H1 (cell line): Measurements from ENCODE around the gene MYOM3. TPM values are rescaled to one million over a fixed set of nuclear protein-coding genes. Genes with fewer than 3 reads are reported as not detected.
A peak's percentile ranks its signal among the peaks of the same experiment; 100 is the strongest.

Experiments used
- CTCF ChIA-PET: fragments of 300-600 bp; sonication (Branson Sonifier 250); formaldehyde crosslinking; loops from one replicate; lab custom pipeline; 2021; ENCODE audit not compliant: partially characterized antibody; lab: Charles Lee
- POLR2A ChIA-PET: fragments of 300-600 bp; sonication (Branson Sonifier 250); formaldehyde crosslinking; loops from one replicate; lab custom pipeline; 2021; ENCODE audit warnings: inconsistent platforms; ENCODE audit not compliant: partially characterized antibody; lab: Charles Lee
- DNase-seq, 2 experiments: peaks; one replicate each; pipeline versions ENCODE4 v3.0.0 to v3.0.0-alpha.2; 2010 to 2022; ENCODE audit warnings: low spot score in 2 of 2, low read depth in 1 of 2, mixed read lengths in 1 of 2
- FAIRE-seq: peaks from 2 replicates; lab custom pipeline; 2011; peaks lifted over from hg19 to GRCh38; lab: Jason Lieb, UNC
- H2AFZ ChIP-seq: 2 replicates; pipeline ENCODE4 v1.8.1; 2012; ENCODE audit warnings: low read length, inconsistent platforms
- H2AK5ac ChIP-seq: 2 replicates; pipeline ENCODE4 v1.6.1; 2013; ENCODE audit warnings: low read depth, low read length
- H2BK120ac ChIP-seq: replicated peaks from 2 replicates; pipeline ENCODE3; 2013; ENCODE audit warnings: low read depth, low read length, inconsistent platforms
- H2BK12ac ChIP-seq: 2 replicates; pipeline ENCODE4 v1.6.1; 2013; ENCODE audit warnings: low read depth, low read length
- H2BK15ac ChIP-seq: 2 replicates; pipeline ENCODE4 v1.6.1; 2013; ENCODE audit warnings: low read length
- H2BK20ac ChIP-seq: 2 replicates; pipeline ENCODE4 v1.6.1; 2013; ENCODE audit warnings: low read length
- H2BK5ac ChIP-seq: 2 replicates; pipeline ENCODE4 v1.6.1; 2013; ENCODE audit warnings: low read depth, low read length
- H3K14ac ChIP-seq: 2 replicates; pipeline ENCODE4 v1.6.1; 2013; ENCODE audit warnings: inconsistent platforms; ENCODE audit not compliant: insufficient read length
- H3K18ac ChIP-seq: 2 replicates; pipeline ENCODE4 v1.6.1; 2013; ENCODE audit warnings: low read length; ENCODE audit errors: extremely low read depth
- H3K23ac ChIP-seq: 2 replicates; pipeline ENCODE4 v1.6.1; 2013; ENCODE audit warnings: inconsistent platforms; ENCODE audit not compliant: insufficient read length
- H3K23me2 ChIP-seq: 2 replicates; pipeline ENCODE4 v1.6.1; 2013; ENCODE audit warnings: low read depth, low read length
- H3K27ac ChIP-seq: 2 replicates; pipeline ENCODE4 v1.6.1; 2011; ENCODE audit warnings: low read depth, low read length, inconsistent platforms
- H3K27me3 ChIP-seq, 4 experiments: replicated peaks in 1 of 4; 1 replicate in 1 of 4; 2 replicates in 3 of 4; pipeline versions ENCODE4 v1.6.1 to v1.8.1; 2011 to 2013; ENCODE audit warnings: low read length in 3 of 4, mild to moderate bottlenecking in 3 of 4, inconsistent platforms in 2 of 4, mixed read lengths in 2 of 4, moderate library complexity in 1 of 4; ENCODE audit not compliant: control insufficient read depth in 3 of 4, insufficient read depth in 3 of 4; ENCODE audit errors: extremely low read depth in 1 of 4
- H3K36me3 ChIP-seq, 4 experiments: 2 replicates each; pipeline versions ENCODE4 v1.6.1 to v1.8.1; 2011 to 2013; ENCODE audit warnings: mild to moderate bottlenecking in 4 of 4, low read length in 3 of 4, moderate library complexity in 2 of 4, control low read depth in 1 of 4, inconsistent platforms in 1 of 4; ENCODE audit not compliant: insufficient read depth in 4 of 4, control insufficient read depth in 2 of 4
- H3K4ac ChIP-seq: replicated peaks from 2 replicates; pipeline ENCODE3; 2013; ENCODE audit warnings: low read length, low read depth, mixed read lengths, inconsistent platforms; ENCODE audit not compliant: insufficient read length
- H3K4me1 ChIP-seq, 4 experiments: replicated peaks in 1 of 4; 1 replicate in 1 of 4; 2 replicates in 3 of 4; pipeline versions ENCODE4 v1.6.1 to v1.8.1; 2011 to 2013; ENCODE audit warnings: low read length in 3 of 4, inconsistent platforms in 2 of 4, mixed read lengths in 1 of 4; ENCODE audit not compliant: insufficient read depth in 4 of 4, control insufficient read depth in 3 of 4
- H3K4me2 ChIP-seq, 2 experiments: 2 replicates each; pipeline versions ENCODE4 v1.6.1 to v1.8.1; 2011 to 2013; ENCODE audit warnings: low read depth in 2 of 2, low read length in 2 of 2, control low read depth in 1 of 2, inconsistent platforms in 1 of 2, mild to moderate bottlenecking in 1 of 2; ENCODE audit not compliant: insufficient read depth in 1 of 2
- H3K4me3 ChIP-seq, 4 experiments: fragments of 200-600, 300-600 bp in 1 of 4; sonication (generic), shearing (Covaris generic), sonication (Bioruptor Twin) in 1 of 4; 2 replicates each; pipeline versions ENCODE4 v1.5.1 to v1.8.1; 2011 to 2016; ENCODE audit warnings: low read length in 4 of 4, low read depth in 3 of 4, control low read depth in 2 of 4, inconsistent platforms in 2 of 4, mild to moderate bottlenecking in 2 of 4, mixed read lengths in 1 of 4, moderate library complexity in 1 of 4; ENCODE audit not compliant: insufficient read depth in 2 of 4; ENCODE audit errors: extremely low read depth in 1 of 4
- H3K56ac ChIP-seq: replicated peaks from 2 replicates; pipeline ENCODE3; 2013; ENCODE audit warnings: low read depth, mild to moderate bottlenecking, mixed read lengths, low read length, inconsistent platforms; ENCODE audit not compliant: insufficient read length
- H3K79me1 ChIP-seq: 2 replicates; pipeline ENCODE4 v1.6.1; 2013; ENCODE audit warnings: low read depth, low read length, control low read depth
- H3K79me2 ChIP-seq, 2 experiments: 2 replicates each; pipeline versions ENCODE4 v1.6.1 to v1.8.1; 2012 to 2013; ENCODE audit warnings: low read length in 2 of 2, mild to moderate bottlenecking in 2 of 2, inconsistent platforms in 1 of 2; ENCODE audit not compliant: insufficient read depth in 2 of 2, control insufficient read depth in 1 of 2
- H3K9ac ChIP-seq, 4 experiments: replicated peaks in 1 of 4; 1 replicate in 1 of 4; 2 replicates in 3 of 4; pipeline versions ENCODE4 v1.6.1 to v1.8.1; 2011 to 2013; ENCODE audit warnings: low read depth in 3 of 4, low read length in 3 of 4, control low read depth in 2 of 4, mild to moderate bottlenecking in 2 of 4, moderate library complexity in 2 of 4, inconsistent platforms in 1 of 4; ENCODE audit errors: extremely low read depth in 1 of 4
- H3K9me3 ChIP-seq, 2 experiments: 2 replicates each; pipeline versions ENCODE4 v1.6.1 to v1.8.1; 2012 to 2013; ENCODE audit warnings: mild to moderate bottlenecking in 2 of 2, moderate library complexity in 2 of 2, control low read depth in 1 of 2, inconsistent platforms in 1 of 2, low read depth in 1 of 2, low read length in 1 of 2, mixed read lengths in 1 of 2; ENCODE audit not compliant: insufficient read depth in 2 of 2
- H4K20me1 ChIP-seq, 2 experiments: replicated peaks in 1 of 2; 2 replicates each; pipeline versions ENCODE3 to v1.8.1; 2011 to 2013; ENCODE audit warnings: inconsistent platforms in 2 of 2, low read length in 2 of 2, mild to moderate bottlenecking in 1 of 2; ENCODE audit not compliant: insufficient read depth in 2 of 2, control insufficient read depth in 1 of 2
- H4K5ac ChIP-seq: 2 replicates; pipeline ENCODE4 v1.6.1; 2013; ENCODE audit warnings: low read length, low read depth, mixed read lengths, inconsistent platforms; ENCODE audit not compliant: insufficient read length
- H4K8ac ChIP-seq: 2 replicates; pipeline ENCODE4 v1.8.0; 2013; ENCODE audit warnings: mild to moderate bottlenecking, moderate library complexity, low read length, inconsistent platforms; ENCODE audit not compliant: insufficient read depth; ENCODE audit errors: extremely low read depth
- H4K91ac ChIP-seq: replicated peaks from 2 replicates; pipeline ENCODE3; 2013; ENCODE audit warnings: low read length, mixed read lengths, inconsistent platforms; ENCODE audit not compliant: insufficient read length
- GABPA ChIP-seq: IDR thresholded peaks from 2 replicates; pipeline ENCODE4 v1.6.1; 2011; ENCODE audit warnings: mild to moderate bottlenecking, low read length, moderate library complexity, borderline replicate concordance; ENCODE audit not compliant: insufficient read depth
- JUND ChIP-seq: IDR thresholded peaks from 2 replicates; pipeline ENCODE4 v1.6.1; 2011; ENCODE audit warnings: mild to moderate bottlenecking, improper control_type of control experiment, low read length
- MAFK ChIP-seq: IDR thresholded peaks from 2 replicates; pipeline ENCODE4 v1.6.1; 2012; ENCODE audit warnings: low read depth, mild to moderate bottlenecking, improper control_type of control experiment, low read length
- NANOG ChIP-seq: IDR thresholded peaks from 2 replicates; pipeline ENCODE4 v1.6.1; 2011; ENCODE audit warnings: low read length, low read depth, mild to moderate bottlenecking, inconsistent platforms; ENCODE audit not compliant: insufficient read depth, poor library complexity, severe bottlenecking
- YY1 ChIP-seq: IDR thresholded peaks from 2 replicates; pipeline ENCODE4 v1.6.1; 2011; ENCODE audit warnings: low read depth, mild to moderate bottlenecking, low read length
- WGBS, 2 experiments: shearing (Covaris generic) in 1 of 2; methylation state at CpG; one replicate each; pipeline versions ENCODE4 v1.1.6 to v1.1.7; 2013 to 2015; ENCODE audit warnings: low lambda C conversion rate in 2 of 2, mixed read lengths in 2 of 2, inconsistent platforms in 1 of 2, low coverage in 1 of 2, missing lambda C conversion rate in 1 of 2; ENCODE audit not compliant: insufficient replicate concordance in 2 of 2, insufficient coverage in 1 of 2, insufficient read length in 1 of 2; ENCODE audit errors: extremely low coverage in 1 of 2, missing lambda C conversion rate in 1 of 2; 5-methylcytosine and 5-hydroxymethylcytosine counted together
- polyA plus RNA-seq, 7 experiments: library from polyadenylated mRNA; depleted of rRNA in 3 of 7; stranded (reverse) in 5 of 7; unstranded in 2 of 7; fragments of >200 nt in 5 of 7; fragments of 200-250 nt in 2 of 7; gene quantifications; 1 replicate in 5 of 7; 2 replicates in 1 of 7; 4 replicates in 1 of 7; pipeline versions ENCODE4 v1.2.1 to v1.2.3, GENCODE V29; 2011 to 2013; ENCODE audit warnings: missing spikeins in 2 of 7, mixed read lengths in 2 of 7
- total RNA-seq: library from RNA; stranded (reverse); fragmentation: NEBNext Ultra II Directional; extraction: Animal tissue kit (Norgen Biotek cat#: 25700); gene quantifications from 2 replicates; pipeline ENCODE4 v1.2.1, GENCODE V29; 2021

Gene MYOM3
- total and polyA plus RNA-seq, 2 of the 8 experiments (the other 6 are each of a cell fraction or from before 2014, with no cell fraction given) = 0.08 to 0.09 TPM

DNA sequence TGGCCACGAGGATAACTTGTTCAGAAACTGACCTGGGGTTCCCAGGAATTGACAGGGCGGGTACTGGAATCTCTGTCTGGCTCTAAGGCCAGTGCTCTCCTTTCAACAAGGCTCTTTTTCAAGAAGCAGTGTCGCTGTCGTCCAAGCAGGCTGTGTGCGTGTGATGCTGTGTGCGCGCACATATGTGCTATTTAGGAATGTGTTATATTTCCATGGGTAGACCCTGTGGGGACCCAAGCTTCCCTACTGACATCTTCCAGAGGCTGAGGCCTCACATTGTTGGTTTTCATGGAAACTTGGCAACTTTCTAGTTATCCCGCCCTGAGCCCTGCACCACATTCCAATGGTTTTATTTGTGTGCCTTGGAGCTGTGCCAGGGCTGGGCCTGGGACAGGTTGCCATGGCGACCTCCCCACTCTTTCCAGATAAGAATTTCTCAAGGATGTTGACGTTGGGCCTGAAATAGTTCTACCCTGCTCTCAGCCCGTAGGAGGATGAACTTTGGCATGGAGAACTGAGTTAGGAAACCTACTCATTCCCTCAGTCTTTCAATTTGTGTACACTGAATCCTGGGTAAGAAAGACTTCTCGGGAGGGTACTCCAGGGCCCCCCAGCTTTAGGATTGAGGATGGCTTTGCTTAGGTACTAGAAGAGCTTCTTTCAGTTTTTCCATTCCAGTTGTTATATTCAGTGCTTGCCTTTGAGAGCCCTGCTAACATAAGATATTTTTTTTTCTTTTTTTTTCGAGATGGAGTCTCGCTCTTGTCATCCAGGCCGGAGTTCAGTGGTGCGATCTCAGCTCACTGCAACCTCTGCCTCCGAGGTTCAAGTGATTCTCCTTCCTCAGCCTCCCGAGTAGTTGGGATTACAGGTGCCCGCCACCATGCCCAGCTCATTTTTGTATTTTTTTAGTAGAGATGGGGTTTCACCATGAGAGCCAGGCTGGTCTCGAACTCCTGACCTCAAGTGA, 93.0 kb downstream of the MYOM3 start:
- H4K8ac ChIP-seq = no peak overlapping the region
- WGBS, 2 experiments = 87% methylated on average over 20 of the region's 20 CpGs; no CpG with 5 or more reads in 1 of the 2 experiments
- FAIRE-seq = no peak
- H3K4ac ChIP-seq = no peak overlapping the region
- ChIA-PET POLR2A (interaction anchor here (0.6 to 2.7 kb wide), 3 partner anchors 38 to 545 kb away, joined by 3 to 14 read pairs (median 5); partner anchors contain the start of gene SRSF10), CTCF (interaction anchor here (0.6 to 1.4 kb wide), 6 partner anchors 9 to 528 kb away, joined by 3 to 5 read pairs (median 4); no protein-coding TSS in a partner anchor)
- no peaks in the 10 kb centered on the region for H3K9me3 ChIP-seq
- H2BK5ac ChIP-seq = no peak overlapping the region
- no peak overlapping the region; a peak in 1 of 4 replicates for H3K4me2 ChIP-seq
- no peak overlapping the region for H3K9ac ChIP-seq
- H2BK20ac ChIP-seq = no peak overlapping the region
- H2AK5ac ChIP-seq = no peak overlapping the region
- no peak overlapping the region for H3K4me3 ChIP-seq
- peaks cover 0 to 12% (median 4%) of the 10 kb centered on the region in 4 experiments; a peak in 5 of 7 replicates for H3K4me1 ChIP-seq
- no peak overlapping the region for H3K56ac ChIP-seq
- H2BK120ac ChIP-seq = no peak overlapping the region
- no peak overlapping the region for H2BK15ac ChIP-seq
- no peaks in the 10 kb centered on the region for H3K36me3 ChIP-seq
- H3K27me3 ChIP-seq = no peaks in the 10 kb centered on the region
- no peaks in the 10 kb centered on the region for H4K20me1 ChIP-seq
- DNase-seq = peak; percentile 21 to 53
- H3K23me2 ChIP-seq = no peaks in the 10 kb centered on the region
- no peak overlapping the region for H4K5ac ChIP-seq
- TF ChIP-seq JUND (no peak), YY1 (no peak), NANOG (no peak), GABPA (no peak), MAFK (no peak)
- TF ChIP-seq, all 59 proteins: peak for 0
- Histone ChIP-seq H2BK12ac (no peak overlapping the region), H4K91ac (no peak overlapping the region), H3K14ac (no peak overlapping the region), H3K79me2 (no peaks in the 10 kb centered on the region), H2AFZ (no peak overlapping the region), H3K18ac (no peak overlapping the region; the same call in 1 of the 2 replicates), H3K79me1 (no peaks in the 10 kb centered on the region), H3K27ac (no peak overlapping the region), H3K23ac (no peak overlapping the region)
